GM12878 (cell line): ENCODE results near the gene LHFPL2. TPM values are rescaled to one million over a fixed set of nuclear protein-coding genes. Genes with fewer than 3 reads are reported as not detected.

Experiments used
- ATF3 ChIP-seq: IDR thresholded peaks from 2 replicates; pipeline ENCODE4 v1.6.1; 2011; ENCODE audit warnings: low read depth, mild to moderate bottlenecking, low read length, moderate library complexity, borderline replicate concordance; ENCODE audit errors: extremely low read depth
- BHLHE40 ChIP-seq, 2 experiments: fragments of 450-650 bp in 1 of 2; IDR thresholded peaks; 2 replicates each; pipeline ENCODE4 v1.6.1; 2011 to 2017; ENCODE audit warnings: low read depth in 2 of 2, borderline replicate concordance in 1 of 2, improper control_type of control experiment in 1 of 2, low read length in 1 of 2, mild to moderate bottlenecking in 1 of 2
- HCFC1 ChIP-seq: fragments of 150-350 bp; IDR thresholded peaks from 2 replicates; pipeline ENCODE4 v1.6.1; 2014; ENCODE audit warnings: low read length
- RAD51 ChIP-seq: fragments of 450-650 bp; IDR thresholded peaks from 2 replicates; pipeline ENCODE4 v1.6.1; 2016; ENCODE audit warnings: moderate library complexity, mild to moderate bottlenecking, inconsistent platforms
- REST ChIP-seq: IDR thresholded peaks from 2 replicates; pipeline ENCODE4 v1.6.1; 2012; ENCODE audit warnings: mild to moderate bottlenecking, low read depth, low read length
- TCF12 ChIP-seq: IDR thresholded peaks from 2 replicates; pipeline ENCODE4 v1.6.1; 2011; ENCODE audit warnings: low read depth, mild to moderate bottlenecking, low read length
- ZNF687 ChIP-seq: fragments of 450-650 bp; IDR thresholded peaks from 2 replicates; pipeline ENCODE4 v1.6.1; 2017; ENCODE audit warnings: mild to moderate bottlenecking, moderate library complexity
- polyA plus RNA-seq, 11 experiments: library from polyadenylated mRNA; depleted of rRNA in 4 of 11; unstranded in 6 of 11; stranded (reverse) in 5 of 11; fragments of >200 nt; fragmentation: Nextera tagmentation in 4 of 11; fragmentation: Illumina TruSeq in 1 of 11; extraction: Ambion mirVana in 4 of 11; extraction: Trizol in 1 of 11; gene quantifications; 1 replicate in 1 of 11; 2 replicates in 10 of 11; pipeline versions ENCODE4 v1.2.1 to v1.2.3, GENCODE V29; 2011 to 2016; ENCODE audit warnings: inconsistent platforms in 2 of 11, missing spikeins in 2 of 11, low read depth in 1 of 11
- total RNA-seq, 4 experiments: library from RNA; depleted of rRNA in 3 of 4; stranded (reverse); fragments of >200 nt in 3 of 4; fragmentation: Illumina TruSeq in 1 of 4; extraction: Trizol in 1 of 4; gene quantifications; 2 replicates each; pipeline versions ENCODE4 v1.2.1 to v1.2.3, GENCODE V29; 2013 to 2021

LHFPL2 gene
- total and polyA plus RNA-seq, 10 of the 15 experiments (the other 5 are each of a cell fraction or from before 2014, with no cell fraction given): 4.1 to 21.8 (median 12.5) TPM

DNA sequence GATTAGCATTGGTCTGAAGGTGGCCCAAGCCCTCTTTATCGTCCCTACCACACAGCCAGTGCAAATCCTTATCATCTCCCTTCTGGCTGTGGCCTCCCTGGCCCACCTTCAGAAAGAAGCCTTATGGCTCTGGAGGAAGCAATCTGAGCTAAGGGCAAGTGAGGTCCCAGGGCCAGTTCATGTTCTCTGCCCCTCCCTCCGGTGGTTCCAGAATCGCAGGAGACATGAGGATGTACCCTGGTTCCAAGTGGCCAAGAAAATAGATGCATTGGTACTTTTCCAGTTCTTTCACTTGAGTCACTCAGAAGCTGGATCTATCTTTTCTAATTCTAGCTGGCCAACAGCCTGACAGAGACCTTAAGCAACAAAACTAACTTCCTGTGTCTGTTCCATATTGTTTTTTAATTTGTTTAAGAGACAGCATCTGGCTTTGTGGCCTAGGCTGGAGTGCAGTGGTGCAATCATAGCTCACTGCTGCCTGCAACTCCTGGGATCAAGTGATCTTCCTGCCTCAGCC is 60.7 kb downstream of the LHFPL2 start (continued):
- no peak for TF ChIP-seq ZNF687
- no peak for TF ChIP-seq RAD51
- TF ChIP-seq BHLHE40 (IDR thresholded peaks at IDR 0.05; ENCODE audit: borderline replicate concordance in 1 of 2, low read depth in 2 of 2, low read length in 1 of 2): no peak
- TF ChIP-seq ATF3: no peak
- no peak for TF ChIP-seq HCFC1
- TF ChIP-seq TCF12: no peak
- TF ChIP-seq REST: no peak
